Right lobe of liver (tissue), 6 donors: ENCODE measurements around the gene PCDHB5. TPM values are rescaled to one million over a fixed set of nuclear protein-coding genes. Genes with fewer than 3 reads are reported as not detected.
A peak's percentile ranks its signal among the peaks of the same experiment; 100 is the strongest.
"Not testable (repeated sequence)": the region's sequence is repeated elsewhere in the genome, so short reads cannot be mapped to it uniquely, and the experiment has no call there.

Source experiments
- ATAC-seq, 4 donors: fragments of 200-7000 bp; cut with Tn5 transposase; one replicate each; pipeline ENCODE4 v1.9.1; 2020; ENCODE audit warnings: mild to moderate bottlenecking in 4 of 4, moderate library complexity in 4 of 4
- DNase-seq, 3 donors: peaks; one replicate each; pipeline ENCODE4 v3.0.0-alpha.2; 2020
- H3K27ac ChIP-seq, 3 donors: fragments of 200-600 bp; one replicate each; pipeline ENCODE4 v1.8.0; 2022
- H3K27me3 ChIP-seq, 2 donors: fragments of 200-600 bp; one replicate each; pipeline ENCODE4 v1.8.0; 2022
- H3K36me3 ChIP-seq, 4 donors: fragments of 200-600 bp; sonication (generic) in 1 of 4; one replicate each; pipeline versions ENCODE4 v1.5.1 to v1.8.0; 2017 to 2022; ENCODE audit warnings: control low read depth in 1 of 4
- H3K4me1 ChIP-seq, 4 donors: fragments of 200-600 bp; sonication (generic) in 1 of 4; one replicate each; pipeline versions ENCODE4 v1.5.1 to v1.8.0; 2017 to 2022; ENCODE audit warnings: control low read depth in 1 of 4
- H3K4me3 ChIP-seq, 3 donors: fragments of 200-600 bp; one replicate each; pipeline ENCODE4 v1.8.0; 2022
- H3K9me3 ChIP-seq, 4 donors: fragments of 200-600 bp; sonication (generic) in 1 of 4; one replicate each; pipeline versions ENCODE4 v1.5.1 to v1.8.0; 2017 to 2022; ENCODE audit warnings: control low read depth in 1 of 4
- CTCF ChIP-seq, 4 donors: fragments of 200-600 bp in 3 of 4; fragments of 450-650 bp in 1 of 4; IDR thresholded peaks; one replicate each; pipeline versions ENCODE4 v1.5.1 to v1.8.0; 2016 to 2022; ENCODE audit warnings: antibody characterized with exemption in 4 of 4, mild to moderate bottlenecking in 2 of 4
- POLR2A ChIP-seq: fragments of 450-650 bp; IDR thresholded peaks from one replicate; pipeline ENCODE4 v1.6.1; 2017; ENCODE audit warnings: antibody characterized with exemption, mild to moderate bottlenecking
- WGBS: methylation state at CpG from one replicate; pipeline ENCODE4 v1.1.6; 2018; ENCODE audit warnings: low coverage, low lambda C conversion rate; ENCODE audit not compliant: insufficient coverage; ENCODE audit errors: missing lambda C conversion rate; 5-methylcytosine and 5-hydroxymethylcytosine counted together
- intact Hi-C, 2 donors: fragments of 100-400 bp; cut with DNase I; formaldehyde crosslinking; loops; one replicate each; pipeline versions ENCODE4 v1.11.2 to v1.14.1; 2022
- total RNA-seq, 6 experiments: library from RNA; depleted of rRNA in 2 of 6; stranded (reverse); fragments of >200 nt in 2 of 6; fragmentation: NEBNext Ultra II Directional in 3 of 6; extraction: Animal tissue kit (Norgen Biotek cat#: 25700) in 3 of 6; gene quantifications; one replicate each; pipeline versions ENCODE4 v1.1.0 to v1.2.4, GENCODE V29; 2016 to 2023
- donor health status: DM: no; HTN: yes; CAD: no.
- donor health status: DM: no; HTN: no; CAD: no.
- donor health status: DM: no; HTN: no; CAD: no.
- donor health status: DM: no; HTN: yes; CAD: no.
- donor health status: DM: no; HTN: yes; CAD: no.

PCDHB5 gene
- total RNA-seq, 6 experiments from 2014 or later = 0.18 to 1.2 (median 0.45) TPM

DNA sequence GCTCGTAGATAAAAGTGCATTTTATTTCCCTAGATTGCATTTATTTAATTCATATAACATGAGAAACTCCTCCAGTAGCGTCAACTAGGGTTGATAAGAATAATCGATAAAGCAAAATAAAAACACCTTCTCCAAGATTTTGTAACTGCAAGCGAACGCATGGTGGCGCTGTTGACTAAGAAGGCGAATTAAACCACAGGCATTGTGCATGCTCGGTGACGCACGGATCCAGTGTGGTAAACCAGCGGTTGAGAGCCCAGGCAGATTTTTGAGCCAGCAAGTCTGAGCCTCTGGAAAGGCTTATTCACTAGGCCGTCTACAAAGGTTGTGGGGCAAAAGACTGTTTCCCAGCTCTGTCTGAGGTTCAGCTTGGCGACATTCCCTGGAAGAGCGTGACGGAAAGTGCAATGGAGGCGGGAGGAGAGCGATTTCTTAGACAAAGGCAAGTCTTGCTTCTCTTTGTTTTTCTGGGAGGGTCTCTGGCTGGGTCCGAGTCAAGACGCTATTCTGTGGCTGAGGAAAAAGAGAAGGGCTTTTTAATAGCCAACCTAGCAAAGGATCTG, 34.7 kb upstream of the PCDHB5 start, which contains the start of gene PCDHB3:
Gene PCDHB3, plus strand, starts transcription at position 231 of the 563 bp plus-strand sequence. Its CDS starts 177 bp downstream, at position 408.
- H3K36me3 ChIP-seq = no peaks in the 10 kb centered on the region
- peaks cover 0 to 3% (median 0%) of the 10 kb centered on the region in 4 donors for H3K9me3 ChIP-seq
- TF ChIP-seq POLR2A (no peak), CTCF (IDR thresholded peaks at IDR 0.05) (peak in 3 of 4 donors; percentile 9 to 22 (median 12))
- ATAC-seq (no peak), DNase-seq (no peak)
- no peak within 1 kb of the TSS for H3K27ac ChIP-seq
- no peak within 1 kb of the TSS for H3K4me3 ChIP-seq
- intact Hi-C loops = no loop called here
- peaks cover 0 to 5% of the 10 kb centered on the region in 2 donors for H3K27me3 ChIP-seq
- 10% methylated on average over 19 of the region's 19 CpGs for WGBS
- H3K4me1 ChIP-seq = no peaks in the 10 kb centered on the region

DNA sequence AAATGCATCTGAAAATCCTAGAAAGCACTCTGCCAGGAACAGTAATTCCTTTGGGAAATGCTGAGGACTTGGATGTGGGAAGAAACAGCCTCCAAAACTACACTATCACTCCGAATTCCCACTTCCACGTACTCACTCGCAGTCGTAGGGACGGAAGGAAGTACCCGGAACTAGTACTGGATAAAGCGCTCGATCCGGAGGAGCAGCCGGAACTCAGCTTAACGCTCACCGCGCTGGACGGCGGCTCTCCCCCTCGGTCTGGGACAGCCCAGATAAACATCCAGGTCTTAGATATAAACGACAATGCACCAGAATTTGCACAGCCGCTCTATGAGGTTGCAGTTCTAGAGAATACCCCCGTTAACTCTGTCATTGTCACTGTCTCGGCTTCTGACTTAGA, 33.9 kb upstream of the PCDHB5 start:
- intact Hi-C loops = no loop called here
- no peaks in the 10 kb centered on the region for H3K4me1 ChIP-seq

GRCh38 chr5:141102070-141102469, 32.9 kb upstream of the PCDHB5 start:
- H3K9me3 ChIP-seq, H3K27ac ChIP-seq, H3K4me1 ChIP-seq, H3K36me3 ChIP-seq, ATAC-seq, H3K4me3 ChIP-seq, DNase-seq, H3K27me3 ChIP-seq, intact Hi-C loops: not testable (repeated sequence)
- WGBS = 11% methylated on average over 3 of the region's 39 CpGs

More for the DNA sequence above, 33.9 kb upstream of the PCDHB5 start:
- Histone ChIP-seq H3K27ac (no peak overlapping the region), H3K9me3 (peaks cover 0 to 3% (median 0%) of the 10 kb centered on the region in 4 donors), H3K4me3 (no peak overlapping the region), H3K27me3 (peaks cover 0 to 5% of the 10 kb centered on the region in 2 donors), H3K36me3 (no peaks in the 10 kb centered on the region)
- DNase-seq (no peak), ATAC-seq (no peak)
- 31% methylated on average over 15 of the region's 20 CpGs for WGBS
- TF ChIP-seq POLR2A = no peak
- TF ChIP-seq CTCF (IDR thresholded peaks at IDR 0.05) = no peak

DNA sequence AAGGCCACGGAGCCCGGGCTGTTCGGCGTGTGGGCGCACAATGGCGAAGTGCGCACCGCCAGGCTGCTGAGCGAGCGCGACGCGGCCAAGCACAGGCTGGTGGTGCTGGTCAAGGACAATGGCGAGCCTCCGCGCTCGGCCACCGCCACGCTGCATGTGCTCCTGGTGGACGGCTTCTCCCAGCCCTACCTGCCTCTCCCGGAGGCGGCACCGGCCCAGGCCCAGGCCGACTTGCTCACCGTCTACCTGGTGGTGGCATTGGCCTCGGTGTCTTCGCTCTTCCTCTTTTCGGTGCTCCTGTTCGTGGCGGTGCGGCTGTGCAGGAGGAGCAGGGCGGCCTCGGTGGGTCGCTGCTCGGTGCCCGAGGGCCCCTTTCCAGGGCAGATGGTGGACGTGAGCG, 32.5 kb upstream of the PCDHB5 start:
- H3K27ac ChIP-seq, H3K9me3 ChIP-seq, ATAC-seq, H3K4me1 ChIP-seq, DNase-seq, H3K27me3 ChIP-seq, intact Hi-C loops, H3K4me3 ChIP-seq, H3K36me3 ChIP-seq: not testable (repeated sequence)
- no CpG with 5 or more reads among the region's 38 CpGs for WGBS

- no peak for DNase-seq
- 51% methylated on average over 2 of the region's 2 CpGs for WGBS
- intact Hi-C loops = no loop called here
- no peaks in the 10 kb centered on the region for H3K36me3 ChIP-seq
- peaks cover 0 to 2% (median 0%) of the 10 kb centered on the region in 4 donors for H3K9me3 ChIP-seq
- TF ChIP-seq CTCF (IDR thresholded peaks at IDR 0.05) (no peak), POLR2A (no peak)
- peaks cover 0 to 5% of the 10 kb centered on the region in 2 donors for H3K27me3 ChIP-seq
- no peaks in the 10 kb centered on the region for H3K4me1 ChIP-seq
- no peak overlapping the region for H3K4me3 ChIP-seq
- ATAC-seq = no peak
- H3K27ac ChIP-seq = no peak overlapping the region
Observed at GRCh38 chr5:141105350-141105749, 29.7 kb upstream of the PCDHB5 start.
